SU-DHL-6 (cell line): ENCODE measurements around the gene CCSAP.

Source experiments
- CTCF ChIP-seq: fragments of 200-600 bp; sonication (generic); IDR thresholded peaks from one replicate; pipeline ENCODE4 v1.5.1; 2017; ENCODE audit warnings: antibody characterized with exemption, mild to moderate bottlenecking, low read length, moderate library complexity; ENCODE audit not compliant: insufficient read depth, poor library complexity, severe bottlenecking
- EZH2phosphoT487 ChIP-seq: fragments of 200-600 bp; sonication (generic), shearing (Covaris generic); conservative IDR thresholded peaks from 2 replicates; pipeline ENCODE4 v1.6.1; 2018; ENCODE audit warnings: mild to moderate bottlenecking, antibody characterized with exemption, low read length, moderate library complexity, mixed read lengths

- TF ChIP-seq CTCF (no peak), EZH2phosphoT487 (no peak)
Measured at GRCh38 chr1:229339520-229339919, 3.3 kb downstream of the CCSAP start.
